Measurements from ENCODE around the gene GJC3.

The GJC3 gene

GRCh38 chr7:99930376-99930775 is 956 bp upstream of the GJC3 start:
- no peak for DNase-seq
- in situ Hi-C loops (cut with HindIII; ENCODE audit: low pct_ligation_motif_present, low sequenced_read_pairs), result no loop called here
- H3K27me3 ChIP-seq (replicated peaks), result peaks cover 9% of the 10 kb centered on the region
- H3K4me3 ChIP-seq (ENCODE audit: low read depth, low read length), result no peak overlapping the region
- H3K36me3 ChIP-seq (replicated peaks), result no peaks in the 10 kb centered on the region
- H3K27ac ChIP-seq, result no peak overlapping the region
- TF ChIP-seq CTCF (IDR thresholded peaks at IDR 0.05; ENCODE audit: low read depth, low read length, missing control alignments), result no peak

GRCh38 chr7:99929730-99930053 is 272 bp upstream of the GJC3 start:
- in situ Hi-C loops (cut with HindIII; ENCODE audit: low pct_ligation_motif_present, low sequenced_read_pairs), result no loop called here
- no peak for DNase-seq
- Histone ChIP-seq H3K36me3 (replicated peaks) (no peaks in the 10 kb centered on the region), H3K27me3 (replicated peaks) (peaks cover 9% of the 10 kb centered on the region), H3K4me3 (ENCODE audit: low read depth, low read length) (peak overlapping the region; percentile 34), H3K27ac (no peak overlapping the region)
- TF ChIP-seq CTCF (IDR thresholded peaks at IDR 0.05; ENCODE audit: low read depth, low read length, missing control alignments), result no peak

GRCh38 chr7:99928188-99928587 is 1.2 kb downstream of the GJC3 start:
- Histone ChIP-seq H3K4me3 (ENCODE audit: low read depth, low read length) (no peak overlapping the region), H3K27ac (no peak overlapping the region), H3K36me3 (replicated peaks) (no peaks in the 10 kb centered on the region), H3K27me3 (replicated peaks) (peaks cover 9% of the 10 kb centered on the region)
- in situ Hi-C loops (cut with HindIII; ENCODE audit: low pct_ligation_motif_present, low sequenced_read_pairs), result no loop called here
- TF ChIP-seq CTCF (IDR thresholded peaks at IDR 0.05; ENCODE audit: low read depth, low read length, missing control alignments), result no peak
- DNase-seq, result no peak

- TF ChIP-seq CTCF (IDR thresholded peaks at IDR 0.05; ENCODE audit: low read depth, low read length, missing control alignments), result no peak
- no peaks in the 10 kb centered on the region for H3K36me3 ChIP-seq (replicated peaks)
- in situ Hi-C loops (cut with HindIII; ENCODE audit: low pct_ligation_motif_present, low sequenced_read_pairs), result no loop called here
- no peak for DNase-seq
- H3K27me3 ChIP-seq (replicated peaks), result peaks cover 9% of the 10 kb centered on the region
- no peak overlapping the region for H3K4me3 ChIP-seq (ENCODE audit: low read depth, low read length)
- H3K27ac ChIP-seq, result no peak overlapping the region
Observed at GRCh38 chr7:99927536-99927935, 1.9 kb downstream of the GJC3 start.

- Histone ChIP-seq H3K4me3 (ENCODE audit: low read depth, low read length) (no peak overlapping the region), H3K36me3 (replicated peaks) (no peaks in the 10 kb centered on the region), H3K27ac (no peak overlapping the region), H3K27me3 (replicated peaks) (peaks cover 9% of the 10 kb centered on the region)
- no peak for TF ChIP-seq CTCF (IDR thresholded peaks at IDR 0.05; ENCODE audit: low read depth, low read length, missing control alignments)
- no peak for DNase-seq
- in situ Hi-C loops (cut with HindIII; ENCODE audit: low pct_ligation_motif_present, low sequenced_read_pairs), result no loop called here
Observed at GRCh38 chr7:99926321-99926720, 3.1 kb downstream of the GJC3 start.

- Histone ChIP-seq H3K27me3 (replicated peaks) (peaks cover under 1% of the 10 kb centered on the region), H3K36me3 (replicated peaks) (no peaks in the 10 kb centered on the region), H3K4me3 (ENCODE audit: low read depth, low read length) (no peak overlapping the region), H3K27ac (no peak overlapping the region)
- in situ Hi-C loops (cut with HindIII; ENCODE audit: low pct_ligation_motif_present, low sequenced_read_pairs), result no loop called here
- TF ChIP-seq CTCF (IDR thresholded peaks at IDR 0.05; ENCODE audit: low read depth, low read length, missing control alignments), result no peak
- no peak for DNase-seq
Observed at GRCh38 chr7:99923200-99923599, 6.2 kb downstream of the GJC3 start.

All from brain microvascular endothelial cell (primary cell).